Activated T-cell treated with anti-CD3 and anti-CD28 coated beads, Interleukin-2, amount 50 U/mL, for 72 hours (primary cell): ENCODE measurements around the gene TTPAL. TPM values are rescaled to one million over a fixed set of nuclear protein-coding genes. Genes with fewer than 3 reads are reported as not detected.
"Not testable (repeated sequence)": the region's sequence is repeated elsewhere in the genome, so short reads cannot be mapped to it uniquely, and the experiment has no call there.

Source experiments
- ATAC-seq, 2 donors: fragments of 150-1000 bp; cut with Tn5 transposase; replicated peaks in 1 of 2; 2 replicates each; pipeline ENCODE4 v1.10.0; 2021; ENCODE audit warnings: moderate library complexity in 2 of 2, mild to moderate bottlenecking in 1 of 2
- DNase-seq, 2 donors: peaks; one replicate each; pipeline ENCODE4 v3.0.0; 2021 to 2022; ENCODE audit warnings: mixed read lengths in 1 of 2
- H3K27ac Mint-ChIP-seq: one replicate; pipeline ENCODE4 v1.8.0; 2022; ENCODE audit warnings: mild to moderate bottlenecking, moderate library complexity, mixed read lengths
- H3K27me3 Mint-ChIP-seq: one replicate; pipeline ENCODE4 v1.8.0; 2022; ENCODE audit warnings: low read depth, mixed read lengths
- H3K36me3 Mint-ChIP-seq, 2 donors: one replicate each; pipeline ENCODE4 v1.8.0; 2022; ENCODE audit warnings: mixed read lengths in 2 of 2, mild to moderate bottlenecking in 1 of 2; ENCODE audit not compliant: insufficient read depth in 2 of 2
- H3K4me1 Mint-ChIP-seq: one replicate; pipeline ENCODE4 v1.8.0; 2022; ENCODE audit warnings: low read depth, mixed read lengths
- H3K4me3 Mint-ChIP-seq, 2 donors: one replicate each; pipeline ENCODE4 v1.8.0; 2022; ENCODE audit warnings: mild to moderate bottlenecking in 2 of 2, mixed read lengths in 2 of 2, moderate library complexity in 2 of 2
- H3K9me3 Mint-ChIP-seq, 2 donors: one replicate each; pipeline ENCODE4 v1.8.0; 2022; ENCODE audit warnings: mixed read lengths in 2 of 2
- total RNA-seq, 2 donors: library from RNA; stranded (reverse); gene quantifications; one replicate each; pipeline ENCODE4 v1.2.3, GENCODE V29; 2022

TTPAL gene
- total RNA-seq, 2 donors from 2014 or later = 15.9 to 21.0 TPM

GRCh38 chr20:44465001-44465560 lies 10.6 kb upstream of the TTPAL start:
- DNase-seq = no peak
- Mint-ChIP-seq H3K27ac (no peak overlapping the region), H3K36me3 (no peaks in the 10 kb centered on the region), H3K4me1 (no peaks in the 10 kb centered on the region), H3K27me3 (no peaks in the 10 kb centered on the region), H3K9me3 (no peaks in the 10 kb centered on the region), H3K4me3 (no peak overlapping the region)
- ATAC-seq = no peak

- ATAC-seq (no peak), DNase-seq (no peak)
- no peak overlapping the region for H3K4me3 Mint-ChIP-seq
- no peaks in the 10 kb centered on the region for H3K27me3 Mint-ChIP-seq
- no peaks in the 10 kb centered on the region for H3K4me1 Mint-ChIP-seq
- H3K36me3 Mint-ChIP-seq = no peaks in the 10 kb centered on the region
- no peak overlapping the region for H3K27ac Mint-ChIP-seq
- H3K9me3 Mint-ChIP-seq = no peaks in the 10 kb centered on the region
These were observed 8.3 kb upstream of the TTPAL start for GRCh38 chr20:44467289-44467883.

DNA sequence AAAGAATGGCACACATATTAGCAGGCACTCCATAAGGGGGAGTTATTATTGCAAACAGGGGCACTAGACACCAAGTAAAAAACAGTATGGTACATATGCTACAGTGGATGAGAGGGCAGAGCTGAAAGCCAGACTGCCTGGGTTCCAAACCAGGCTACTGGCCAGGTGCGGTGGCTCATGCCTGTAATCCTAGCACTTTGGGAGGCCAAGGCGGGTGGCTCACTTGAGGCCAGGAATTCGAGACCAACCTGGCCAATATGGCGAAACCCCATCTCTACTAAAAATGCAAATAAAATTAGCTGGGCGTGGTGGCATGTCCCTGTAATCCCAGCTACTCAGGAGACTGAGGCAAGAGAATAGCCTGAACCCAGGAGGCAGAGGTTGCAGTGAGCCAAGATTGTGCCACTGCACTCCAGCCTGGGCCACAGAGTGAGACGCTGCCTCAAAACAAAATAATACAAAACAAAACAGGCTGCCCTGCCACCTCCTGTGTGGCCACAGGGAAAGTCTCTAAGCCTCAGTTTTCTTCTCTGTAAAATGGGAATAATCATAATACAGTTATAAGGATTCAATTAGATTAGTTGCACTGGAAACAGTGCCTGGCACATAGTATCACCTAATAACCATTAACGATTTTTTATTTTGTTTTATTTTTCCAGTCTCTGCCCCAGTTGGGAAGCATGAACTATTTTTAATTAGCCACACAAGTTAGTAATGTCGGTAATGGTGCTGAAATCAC lies 7.5 kb upstream of the TTPAL start:
- no peak for DNase-seq
- H3K9me3 Mint-ChIP-seq = no peaks in the 10 kb centered on the region
- no peaks in the 10 kb centered on the region for H3K27me3 Mint-ChIP-seq
- H3K4me1 Mint-ChIP-seq = no peaks in the 10 kb centered on the region
- ATAC-seq = no peak
- H3K36me3 Mint-ChIP-seq = no peaks in the 10 kb centered on the region
- no peak overlapping the region for H3K4me3 Mint-ChIP-seq
- no peak overlapping the region for H3K27ac Mint-ChIP-seq

DNA sequence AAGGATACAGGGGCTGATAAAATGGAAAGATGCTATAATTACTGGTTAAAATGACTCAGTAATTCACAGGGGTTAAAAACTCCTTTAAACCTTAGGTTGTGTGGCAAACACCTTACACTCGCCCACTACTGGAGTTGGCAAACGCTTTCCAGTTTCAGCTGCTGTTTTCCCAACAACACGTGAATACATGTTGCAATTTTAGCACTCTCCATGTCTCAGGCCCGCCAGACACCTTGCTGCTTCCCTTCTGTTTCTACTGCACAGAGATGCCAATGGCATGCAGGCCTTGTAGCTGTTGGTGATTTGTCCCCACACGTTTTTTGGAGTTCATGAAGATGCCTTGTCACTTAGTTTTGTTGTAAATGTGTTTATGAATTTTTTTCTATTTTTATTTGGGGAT lies 5.3 kb upstream of the TTPAL start:
- Mint-ChIP-seq H3K27ac (no peak overlapping the region), H3K27me3 (no peaks in the 10 kb centered on the region), H3K4me3 (no peak overlapping the region), H3K36me3 (no peaks in the 10 kb centered on the region), H3K9me3 (no peaks in the 10 kb centered on the region), H3K4me1 (peaks cover 4% of the 10 kb centered on the region)
- no peak for ATAC-seq
- no peak for DNase-seq

DNA sequence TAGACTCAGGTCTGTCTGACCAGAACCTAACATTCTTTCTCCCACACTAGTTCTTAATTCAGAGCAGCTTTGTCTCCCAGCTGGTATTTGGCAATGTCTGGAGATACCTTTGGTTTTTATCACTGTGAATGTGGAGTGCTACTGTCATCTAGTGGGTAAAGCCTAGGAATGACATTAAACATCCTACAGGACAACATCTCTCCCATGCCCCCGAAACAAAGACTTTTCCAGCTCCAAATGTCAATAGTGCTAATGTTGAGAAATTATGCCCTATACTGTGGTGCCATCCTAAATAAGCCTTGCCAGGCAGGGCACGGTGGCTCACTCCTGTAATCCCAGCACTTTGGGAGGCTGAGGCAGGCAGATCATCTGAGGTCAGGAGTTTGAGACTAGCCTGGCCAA lies 4.2 kb upstream of the TTPAL start:
- H3K4me3 Mint-ChIP-seq = no peak overlapping the region
- DNase-seq = no peak
- no peaks in the 10 kb centered on the region for H3K9me3 Mint-ChIP-seq
- peaks cover 15% of the 10 kb centered on the region for H3K4me1 Mint-ChIP-seq
- no peak for ATAC-seq
- H3K27ac Mint-ChIP-seq = no peak overlapping the region
- no peaks in the 10 kb centered on the region for H3K27me3 Mint-ChIP-seq
- no peaks in the 10 kb centered on the region for H3K36me3 Mint-ChIP-seq

DNA sequence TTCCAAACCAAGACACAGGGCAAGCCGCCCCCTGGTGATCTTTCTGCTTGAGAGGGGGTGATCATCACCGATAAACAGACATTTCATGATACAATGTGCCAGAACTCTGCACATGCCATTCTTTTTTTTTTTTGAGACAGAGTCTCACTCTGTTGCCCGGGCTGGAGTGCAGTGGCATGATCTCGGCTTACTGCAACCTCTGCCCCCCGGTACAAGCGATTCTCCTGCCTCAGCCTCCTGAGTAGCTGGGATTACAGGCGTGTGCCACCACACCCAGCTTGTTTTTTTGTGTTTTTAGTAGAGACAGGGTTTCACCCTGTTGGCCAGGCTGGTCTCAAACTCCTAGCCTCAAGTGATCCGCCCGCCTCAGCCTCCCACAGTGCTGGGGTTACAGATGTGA lies 3.4 kb upstream of the TTPAL start:
- H3K27ac Mint-ChIP-seq, H3K4me3 Mint-ChIP-seq, ATAC-seq, H3K27me3 Mint-ChIP-seq, H3K9me3 Mint-ChIP-seq, DNase-seq, H3K36me3 Mint-ChIP-seq: not testable (repeated sequence)
- H3K4me1 Mint-ChIP-seq = peaks cover 23% of the 10 kb centered on the region

GRCh38 chr20:44475372-44475693 lies 341 bp upstream of the TTPAL start:
- H3K4me3 Mint-ChIP-seq = peak overlapping the region; percentile 96 to 99
- H3K4me1 Mint-ChIP-seq = peaks cover 28% of the 10 kb centered on the region
- no peaks in the 10 kb centered on the region for H3K9me3 Mint-ChIP-seq
- no peaks in the 10 kb centered on the region for H3K27me3 Mint-ChIP-seq
- H3K27ac Mint-ChIP-seq = peak overlapping the region; percentile 92
- DNase-seq (peak in 1 of 2 donors; percentile 7), ATAC-seq (no peak)
- H3K36me3 Mint-ChIP-seq = no peaks in the 10 kb centered on the region

DNA sequence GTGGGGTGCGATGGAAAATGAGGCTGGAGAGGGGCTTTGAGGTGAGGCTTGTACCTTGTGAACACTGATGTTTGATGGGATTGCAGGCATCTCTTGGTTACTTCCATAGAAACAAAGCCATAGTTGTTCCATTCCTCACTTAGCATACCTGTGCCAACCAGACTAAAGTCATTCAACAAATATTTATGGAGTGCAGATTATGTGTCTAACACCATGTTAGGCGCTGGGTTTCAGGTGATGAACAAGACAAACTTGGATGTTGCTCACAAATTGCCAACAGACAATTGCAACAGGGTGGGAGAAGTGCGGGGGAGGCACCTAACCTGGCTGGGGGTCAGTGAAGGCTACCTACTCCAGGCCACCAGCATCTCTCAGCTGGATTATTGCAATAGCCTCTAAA lies 1.5 kb downstream of the TTPAL start:
- peak overlapping the region; percentile 92 for H3K27ac Mint-ChIP-seq
- no peaks in the 10 kb centered on the region for H3K36me3 Mint-ChIP-seq
- peaks cover 28% of the 10 kb centered on the region for H3K4me1 Mint-ChIP-seq
- DNase-seq (no peak), ATAC-seq (no peak)
- no peaks in the 10 kb centered on the region for H3K9me3 Mint-ChIP-seq
- peak overlapping the region; percentile 96 to 99 for H3K4me3 Mint-ChIP-seq
- H3K27me3 Mint-ChIP-seq = no peaks in the 10 kb centered on the region

GRCh38 chr20:44478206-44478605 lies 2.5 kb downstream of the TTPAL start:
- no peak overlapping the region for H3K27ac Mint-ChIP-seq
- no peaks in the 10 kb centered on the region for H3K9me3 Mint-ChIP-seq
- peaks cover under 1% of the 10 kb centered on the region in 2 donors for H3K36me3 Mint-ChIP-seq
- H3K4me1 Mint-ChIP-seq = peaks cover 28% of the 10 kb centered on the region
- no peak overlapping the region for H3K4me3 Mint-ChIP-seq
- no peaks in the 10 kb centered on the region for H3K27me3 Mint-ChIP-seq
- DNase-seq (no peak), ATAC-seq (no peak)

DNA sequence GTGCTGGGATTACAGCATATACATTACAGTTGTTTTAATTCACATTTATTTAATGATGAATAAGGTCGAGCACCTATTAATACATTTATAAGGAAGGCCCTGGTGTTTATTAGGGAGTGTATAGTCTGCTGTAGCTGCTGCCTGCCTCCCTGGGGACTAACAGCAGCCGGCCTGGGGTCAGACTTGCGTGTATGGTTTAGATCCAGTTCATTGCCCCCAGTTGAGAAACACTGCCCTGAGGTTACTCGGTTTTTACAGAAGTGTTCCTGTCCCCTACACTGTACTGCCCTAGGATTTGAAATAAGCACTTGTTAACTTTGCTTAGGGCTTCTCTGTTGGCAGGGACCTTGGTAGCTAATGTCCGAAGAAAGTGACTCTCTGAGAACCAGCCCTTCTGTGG lies 4.0 kb downstream of the TTPAL start:
- no peak for ATAC-seq
- Mint-ChIP-seq H3K27me3 (no peaks in the 10 kb centered on the region), H3K4me1 (peaks cover 29% of the 10 kb centered on the region), H3K36me3 (peaks cover 3 to 4% of the 10 kb centered on the region in 2 donors), H3K9me3 (no peaks in the 10 kb centered on the region), H3K4me3 (no peak overlapping the region), H3K27ac (no peak overlapping the region)
- DNase-seq = no peak

- DNase-seq = no peak
- H3K9me3 Mint-ChIP-seq = no peaks in the 10 kb centered on the region
- no peak overlapping the region for H3K27ac Mint-ChIP-seq
- H3K4me3 Mint-ChIP-seq = no peak overlapping the region
- no peak for ATAC-seq
- peaks cover 32% of the 10 kb centered on the region for H3K4me1 Mint-ChIP-seq
- peaks cover 3 to 4% of the 10 kb centered on the region in 2 donors for H3K36me3 Mint-ChIP-seq
- H3K27me3 Mint-ChIP-seq = no peaks in the 10 kb centered on the region
These were observed 4.4 kb downstream of the TTPAL start for GRCh38 chr20:44480097-44480496.

DNA sequence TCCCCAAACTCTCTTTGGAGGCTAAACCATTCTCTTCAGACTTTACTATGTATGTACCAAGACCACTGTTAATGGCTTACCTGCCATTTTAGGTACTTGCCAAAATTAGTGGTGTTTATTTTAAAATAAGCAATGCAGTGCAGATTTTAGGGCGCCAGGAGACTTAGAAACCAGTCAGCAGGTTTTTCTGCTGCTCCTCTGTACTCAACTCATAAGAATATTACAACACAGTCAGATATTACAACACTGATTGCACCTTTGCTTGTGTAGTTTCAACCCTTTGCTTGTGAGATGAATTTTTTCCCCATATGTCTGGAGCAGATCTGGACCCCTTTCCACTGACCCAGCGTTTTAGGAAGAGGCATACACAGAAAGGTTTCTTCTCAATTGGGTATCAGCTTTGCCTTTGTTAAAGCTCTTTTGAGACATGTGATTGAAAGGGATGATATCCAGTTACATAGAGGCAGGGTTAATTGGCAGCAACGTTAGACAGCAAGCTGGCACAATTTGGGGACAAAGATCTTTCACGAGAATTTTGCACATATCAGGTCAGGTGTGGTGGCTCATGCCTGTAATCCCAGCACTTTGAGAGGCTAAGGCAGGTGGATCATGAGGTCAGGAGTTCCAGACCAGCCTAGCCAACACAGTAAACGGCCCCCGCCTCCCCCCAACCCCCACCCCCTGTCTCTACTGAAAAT lies 6.2 kb downstream of the TTPAL start:
- Mint-ChIP-seq H3K4me3 (no peak overlapping the region), H3K27me3 (no peaks in the 10 kb centered on the region), H3K27ac (no peak overlapping the region), H3K36me3 (peaks cover 3 to 4% of the 10 kb centered on the region in 2 donors), H3K4me1 (peaks cover 25% of the 10 kb centered on the region), H3K9me3 (no peaks in the 10 kb centered on the region)
- ATAC-seq (no peak), DNase-seq (no peak)

GRCh38 chr20:44483112-44483511 lies 7.4 kb downstream of the TTPAL start:
- H3K27me3 Mint-ChIP-seq = no peaks in the 10 kb centered on the region
- peaks cover 3 to 4% of the 10 kb centered on the region in 2 donors for H3K36me3 Mint-ChIP-seq
- ATAC-seq = no peak
- DNase-seq = no peak
- H3K27ac Mint-ChIP-seq = no peak overlapping the region
- H3K4me3 Mint-ChIP-seq = no peak overlapping the region
- no peaks in the 10 kb centered on the region for H3K9me3 Mint-ChIP-seq
- H3K4me1 Mint-ChIP-seq = peaks cover 17% of the 10 kb centered on the region
